Caco-2 (cell line): Measurements from ENCODE around the gene PARS2. TPM values are rescaled to one million over a fixed set of nuclear protein-coding genes. Genes with fewer than 3 reads are reported as not detected.

Experiments
- BruUV-seq: library from RNA; stranded (reverse); fragments of 400-500 nt; replicated peaks from 2 replicates; lab custom pipeline; 2021; lab: Mats Ljungman, UMichigan
- CTCF ChIA-PET: fragments of 300-600 bp; sonication (Branson Sonifier 250); formaldehyde crosslinking; loops from one replicate; lab custom pipeline; 2022; ENCODE audit warnings: antibody characterized with exemption; lab: Charles Lee
- POLR2A ChIA-PET: fragments of 300-600 bp; sonication (Branson Sonifier 250); formaldehyde crosslinking; loops from one replicate; lab custom pipeline; 2022; ENCODE audit warnings: antibody characterized with exemption; lab: Charles Lee
- DNase-seq, 2 experiments: peaks; one replicate each; pipeline versions ENCODE4 v3.0.0 to v3.0.0-alpha.2; 2020 to 2022
- H3K27me3 ChIP-seq: replicated peaks from 2 replicates; pipeline ENCODE4 v1.6.0; 2011; ENCODE audit warnings: low read length; ENCODE audit not compliant: control insufficient read depth, insufficient read depth
- H3K36me3 ChIP-seq: 2 replicates; pipeline ENCODE4 v1.5.1; 2011; ENCODE audit warnings: low read length; ENCODE audit not compliant: control insufficient read depth, insufficient read depth
- H3K4me1 ChIP-seq: fragments of 250-450 bp; sonication (Bioruptor Pico); 2 replicates; pipeline ENCODE4 v1.5.1; 2020; ENCODE audit warnings: mild to moderate bottlenecking
- H3K4me3 ChIP-seq: 2 replicates; pipeline ENCODE4 v1.5.1; 2011; ENCODE audit warnings: low read depth, mild to moderate bottlenecking, control low read depth, low read length
- H3K9me3 ChIP-seq: fragments of 250-450 bp; sonication (Bioruptor Pico); 2 replicates; pipeline ENCODE4 v1.5.1; 2020; ENCODE audit warnings: mild to moderate bottlenecking, moderate library complexity
- H3K27ac Mint-ChIP-seq: one replicate; pipeline ENCODE4 v1.8.0; 2022; ENCODE audit warnings: mixed read lengths; ENCODE audit not compliant: unreplicated experiment
- H3K27me3 Mint-ChIP-seq: one replicate; pipeline ENCODE4 v1.8.0; 2022; ENCODE audit warnings: mixed read lengths; ENCODE audit not compliant: insufficient read depth, unreplicated experiment
- H3K36me3 Mint-ChIP-seq: one replicate; pipeline ENCODE4 v1.8.0; 2022; ENCODE audit warnings: mild to moderate bottlenecking, mixed read lengths; ENCODE audit not compliant: insufficient read depth, unreplicated experiment
- H3K4me1 Mint-ChIP-seq: one replicate; pipeline ENCODE4 v1.8.0; 2022; ENCODE audit warnings: low read depth, mixed read lengths; ENCODE audit not compliant: unreplicated experiment
- H3K4me3 Mint-ChIP-seq: one replicate; pipeline ENCODE4 v1.8.0; 2022; ENCODE audit warnings: mild to moderate bottlenecking, moderate library complexity, mixed read lengths; ENCODE audit not compliant: unreplicated experiment
- H3K9me3 Mint-ChIP-seq: one replicate; pipeline ENCODE4 v1.8.0; 2022; ENCODE audit warnings: mixed read lengths; ENCODE audit not compliant: unreplicated experiment
- CTCF ChIP-seq, 2 experiments: fragments of 200-600 bp in 1 of 2; IDR thresholded peaks; 1 replicate in 1 of 2; 2 replicates in 1 of 2; pipeline versions ENCODE4 v1.5.1 to v1.8.0; 2011 to 2022; ENCODE audit warnings: antibody characterized with exemption in 1 of 2, control low read depth in 1 of 2, inconsistent platforms in 1 of 2, low read depth in 1 of 2, low read length in 1 of 2, mild to moderate bottlenecking in 1 of 2, moderate library complexity in 1 of 2; ENCODE audit not compliant: insufficient read depth in 1 of 2, severe bottlenecking in 1 of 2, unreplicated experiment in 1 of 2
- intact Hi-C: fragments of 100-400 bp; cut with micrococcal nuclease; formaldehyde crosslinking; loops from one replicate; pipeline ENCODE4 v1.10.0; 2022; ENCODE audit not compliant: unreplicated experiment
- total RNA-seq: library from RNA; stranded (reverse); gene quantifications from 2 replicates; pipeline ENCODE4 v1.2.3, GENCODE V29; 2022

Gene PARS2
- total RNA-seq, 1 experiment from 2014 or later: 5.8 TPM

GRCh38 chr1:54812801-54813484 lies 48.6 kb upstream of the PARS2 start:
- POLR2A ChIA-PET: no interaction called here
- no peaks in the 10 kb centered on the region for H3K36me3 ChIP-seq
- Mint-ChIP-seq H3K9me3 (no peaks in the 10 kb centered on the region), H3K4me3 (no peak overlapping the region), H3K36me3 (no peaks in the 10 kb centered on the region), H3K27me3 (no peaks in the 10 kb centered on the region), H3K27ac (no peak overlapping the region), H3K4me1 (peaks cover 6% of the 10 kb centered on the region)
- no peak overlapping the region for H3K4me3 ChIP-seq
- intact Hi-C loops: no loop called here
- H3K9me3 ChIP-seq: no peaks in the 10 kb centered on the region
- BruUV-seq: no TSS peak
- no peaks in the 10 kb centered on the region for H3K4me1 ChIP-seq
- no peak for DNase-seq
- no peak for TF ChIP-seq CTCF (IDR thresholded peaks at IDR 0.05; ENCODE audit: insufficient read depth in 1 of 2, low read depth in 1 of 2, low read length in 1 of 2, severe bottlenecking in 1 of 2, unreplicated experiment in 1 of 2)
- no peaks in the 10 kb centered on the region for H3K27me3 ChIP-seq
- CTCF ChIA-PET: no interaction called here

- intact Hi-C loops: loop anchor here (2.0 kb wide), 1 partner anchor 313 kb away; no protein-coding TSS in a partner anchor
- no peak for TF ChIP-seq CTCF (IDR thresholded peaks at IDR 0.05; ENCODE audit: insufficient read depth in 1 of 2, low read depth in 1 of 2, low read length in 1 of 2, severe bottlenecking in 1 of 2, unreplicated experiment in 1 of 2)
- H3K27me3 ChIP-seq: no peaks in the 10 kb centered on the region
- Mint-ChIP-seq H3K27ac (no peak overlapping the region), H3K4me1 (peaks cover 6% of the 10 kb centered on the region), H3K4me3 (no peak overlapping the region), H3K9me3 (no peaks in the 10 kb centered on the region), H3K27me3 (no peaks in the 10 kb centered on the region), H3K36me3 (no peaks in the 10 kb centered on the region)
- CTCF ChIA-PET: no interaction called here
- H3K4me3 ChIP-seq: no peak overlapping the region
- no TSS peak for BruUV-seq
- POLR2A ChIA-PET: no interaction called here
- H3K4me1 ChIP-seq: no peaks in the 10 kb centered on the region
- no peaks in the 10 kb centered on the region for H3K36me3 ChIP-seq
- no peak for DNase-seq
- no peaks in the 10 kb centered on the region for H3K9me3 ChIP-seq
These were observed 47.7 kb upstream of the PARS2 start for GRCh38 chr1:54811739-54812655.

GRCh38 chr1:54811066-54811465 lies 46.7 kb upstream of the PARS2 start:
- H3K4me1 Mint-ChIP-seq: peaks cover 6% of the 10 kb centered on the region
- ChIA-PET CTCF (no interaction called here), POLR2A (no interaction called here)
- no peaks in the 10 kb centered on the region for H3K36me3 Mint-ChIP-seq
- Histone ChIP-seq H3K27me3 (no peaks in the 10 kb centered on the region), H3K36me3 (no peaks in the 10 kb centered on the region), H3K9me3 (no peaks in the 10 kb centered on the region), H3K4me1 (no peaks in the 10 kb centered on the region), H3K4me3 (no peak overlapping the region)
- H3K27ac Mint-ChIP-seq: no peak overlapping the region
- DNase-seq: no peak
- no peak for TF ChIP-seq CTCF (IDR thresholded peaks at IDR 0.05; ENCODE audit: insufficient read depth in 1 of 2, low read depth in 1 of 2, low read length in 1 of 2, severe bottlenecking in 1 of 2, unreplicated experiment in 1 of 2)
- H3K9me3 Mint-ChIP-seq: no peaks in the 10 kb centered on the region
- H3K27me3 Mint-ChIP-seq: no peaks in the 10 kb centered on the region
- intact Hi-C loops: loop anchor here (2.0 kb wide), 1 partner anchor 312 kb away; no protein-coding TSS in a partner anchor
- no peak overlapping the region for H3K4me3 Mint-ChIP-seq
- no TSS peak for BruUV-seq
